Nephron (organoid): ENCODE data around the gene UBR4.
"Not testable (repeated sequence)": the region's sequence is repeated elsewhere in the genome, so short reads cannot be mapped to it uniquely, and the experiment has no call there.

Experiments used
- H3K27ac Mint-ChIP-seq, 3 experiments: 2 replicates each; pipeline ENCODE4 v1.8.0; 2020; ENCODE audit warnings: mixed read lengths in 3 of 3, mild to moderate bottlenecking in 2 of 3, moderate library complexity in 1 of 3
- H3K27me3 Mint-ChIP-seq: 2 replicates; pipeline ENCODE4 v1.8.0; 2021; ENCODE audit warnings: low read depth, mild to moderate bottlenecking, moderate library complexity, mixed read lengths
- H3K36me3 Mint-ChIP-seq: 2 replicates; pipeline ENCODE4 v1.8.0; 2020; ENCODE audit warnings: low read depth, mixed read lengths
- H3K4me1 Mint-ChIP-seq: 2 replicates; pipeline ENCODE4 v1.8.0; 2020; ENCODE audit warnings: mixed read lengths
- H3K4me3 Mint-ChIP-seq, 3 experiments: 2 replicates each; pipeline ENCODE4 v1.8.0; 2020; ENCODE audit warnings: mild to moderate bottlenecking in 3 of 3, mixed read lengths in 3 of 3, moderate library complexity in 2 of 3
- H3K9me3 Mint-ChIP-seq: 2 replicates; pipeline ENCODE4 v1.8.0; 2020; ENCODE audit warnings: mixed read lengths
- TF ChIP-seq, protein P1 (sequence below), 3 experiments: fragments of 200-600 bp; sonication (generic); IDR thresholded peaks; one replicate each; pipeline ENCODE4 v1.5.0; 2021; ENCODE audit warnings: antibody characterized with exemption in 3 of 3; ENCODE audit not compliant: unreplicated experiment in 3 of 3

Gene UBR4

DNA sequence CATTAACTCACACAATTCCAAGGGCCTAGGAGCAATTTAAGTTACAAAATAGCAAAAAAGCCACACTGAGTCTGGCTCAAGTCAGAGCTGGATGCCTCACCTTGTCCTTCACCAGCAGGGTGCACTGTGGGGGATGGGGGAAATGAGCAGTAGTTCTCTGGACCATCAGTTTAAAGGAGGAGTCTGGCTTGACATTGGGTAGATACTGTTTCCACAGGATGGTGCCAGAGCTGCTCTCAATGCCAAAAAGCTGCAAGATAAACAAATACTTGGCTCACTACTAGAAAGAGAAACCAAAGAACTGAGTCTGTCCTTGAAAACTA is 22.4 kb upstream of the UBR4 start:
- no peaks in the 10 kb centered on the region for H3K4me1 Mint-ChIP-seq
- no peaks in the 10 kb centered on the region for H3K27me3 Mint-ChIP-seq
- peaks cover 52% of the 10 kb centered on the region for H3K36me3 Mint-ChIP-seq
- H3K9me3 Mint-ChIP-seq: no peaks in the 10 kb centered on the region
- H3K27ac Mint-ChIP-seq: peak overlapping the region in 1 of 3 experiments; percentile 67
- TF ChIP-seq, protein P1, sequence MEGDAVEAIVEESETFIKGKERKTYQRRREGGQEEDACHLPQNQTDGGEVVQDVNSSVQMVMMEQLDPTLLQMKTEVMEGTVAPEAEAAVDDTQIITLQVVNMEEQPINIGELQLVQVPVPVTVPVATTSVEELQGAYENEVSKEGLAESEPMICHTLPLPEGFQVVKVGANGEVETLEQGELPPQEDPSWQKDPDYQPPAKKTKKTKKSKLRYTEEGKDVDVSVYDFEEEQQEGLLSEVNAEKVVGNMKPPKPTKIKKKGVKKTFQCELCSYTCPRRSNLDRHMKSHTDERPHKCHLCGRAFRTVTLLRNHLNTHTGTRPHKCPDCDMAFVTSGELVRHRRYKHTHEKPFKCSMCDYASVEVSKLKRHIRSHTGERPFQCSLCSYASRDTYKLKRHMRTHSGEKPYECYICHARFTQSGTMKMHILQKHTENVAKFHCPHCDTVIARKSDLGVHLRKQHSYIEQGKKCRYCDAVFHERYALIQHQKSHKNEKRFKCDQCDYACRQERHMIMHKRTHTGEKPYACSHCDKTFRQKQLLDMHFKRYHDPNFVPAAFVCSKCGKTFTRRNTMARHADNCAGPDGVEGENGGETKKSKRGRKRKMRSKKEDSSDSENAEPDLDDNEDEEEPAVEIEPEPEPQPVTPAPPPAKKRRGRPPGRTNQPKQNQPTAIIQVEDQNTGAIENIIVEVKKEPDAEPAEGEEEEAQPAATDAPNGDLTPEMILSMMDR (IDR thresholded peaks at IDR 0.05; ENCODE audit: unreplicated experiment in 3 of 3): no peak
- H3K4me3 Mint-ChIP-seq: no peak overlapping the region

DNA sequence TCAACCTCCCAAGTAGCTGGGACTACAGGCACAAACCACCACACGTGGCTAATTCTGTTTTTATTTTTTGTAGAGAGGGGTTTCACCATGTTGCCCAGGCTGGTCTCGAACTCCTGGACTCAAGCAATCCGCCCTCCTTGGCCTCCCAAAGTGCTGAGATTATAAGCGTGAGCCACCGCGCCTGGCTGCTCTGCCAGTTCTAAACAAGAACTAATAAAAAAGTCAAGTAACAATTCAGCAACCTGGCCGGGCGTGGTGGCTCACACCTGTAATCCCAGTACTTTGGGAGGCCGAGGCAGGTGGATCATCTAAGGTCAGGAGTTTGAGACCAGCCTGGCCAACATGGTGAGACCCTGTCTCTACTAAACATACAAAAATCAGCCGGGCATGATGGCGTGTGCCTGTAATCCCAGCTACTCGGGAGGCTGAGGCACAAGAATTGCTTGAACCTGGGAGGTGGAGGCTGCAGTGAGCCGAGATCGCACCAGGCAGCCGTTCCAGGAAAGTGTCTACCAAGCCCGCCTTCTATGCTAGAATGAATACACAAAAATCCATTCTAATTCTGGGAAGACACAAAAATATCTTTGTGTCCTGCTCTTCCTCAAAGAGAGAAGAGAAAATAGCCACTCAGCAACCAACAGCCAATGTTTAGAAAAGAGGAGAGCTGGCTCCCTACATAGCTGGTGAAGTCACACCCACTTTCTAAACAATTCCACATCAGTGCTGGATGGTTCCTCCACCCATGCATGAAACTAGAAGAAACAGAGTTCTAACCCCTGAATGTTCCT is 21.9 kb upstream of the UBR4 start:
- H3K9me3 Mint-ChIP-seq, H3K4me3 Mint-ChIP-seq, H3K4me1 Mint-ChIP-seq, H3K27me3 Mint-ChIP-seq: not testable (repeated sequence)
- Mint-ChIP-seq H3K27ac (peak overlapping the region in 1 of 3 experiments; percentile 67), H3K36me3 (peaks cover 55% of the 10 kb centered on the region)

DNA sequence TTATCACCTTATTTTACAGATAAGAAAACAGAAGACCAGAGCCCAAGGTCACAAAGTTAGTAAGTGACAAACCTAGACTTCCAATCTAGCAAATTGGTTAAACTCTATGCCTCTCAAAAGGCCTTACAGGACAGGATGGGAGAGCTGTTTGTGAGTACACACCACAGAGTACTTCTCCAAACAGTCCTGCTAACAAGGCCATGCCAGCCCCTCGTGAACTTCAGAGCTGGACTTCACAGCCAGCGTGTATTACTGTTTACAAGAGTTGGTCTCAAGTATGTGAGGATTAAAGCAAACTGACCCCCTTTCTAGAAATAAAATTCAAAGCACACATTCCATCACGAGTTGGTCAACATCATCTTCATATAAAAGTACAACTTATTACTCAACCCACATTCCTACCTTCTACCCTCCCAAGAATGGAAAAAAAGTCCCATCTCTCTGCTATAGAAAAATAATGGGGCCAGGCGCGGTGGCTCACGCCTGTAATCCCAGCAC is 19.8 kb upstream of the UBR4 start:
- Mint-ChIP-seq H3K27me3 (no peaks in the 10 kb centered on the region), H3K9me3 (no peaks in the 10 kb centered on the region), H3K36me3 (peaks cover 67% of the 10 kb centered on the region), H3K27ac (no peak overlapping the region), H3K4me1 (no peaks in the 10 kb centered on the region), H3K4me3 (no peak overlapping the region)
- TF ChIP-seq, protein P1 (IDR thresholded peaks at IDR 0.05; ENCODE audit: unreplicated experiment in 3 of 3): no peak

DNA sequence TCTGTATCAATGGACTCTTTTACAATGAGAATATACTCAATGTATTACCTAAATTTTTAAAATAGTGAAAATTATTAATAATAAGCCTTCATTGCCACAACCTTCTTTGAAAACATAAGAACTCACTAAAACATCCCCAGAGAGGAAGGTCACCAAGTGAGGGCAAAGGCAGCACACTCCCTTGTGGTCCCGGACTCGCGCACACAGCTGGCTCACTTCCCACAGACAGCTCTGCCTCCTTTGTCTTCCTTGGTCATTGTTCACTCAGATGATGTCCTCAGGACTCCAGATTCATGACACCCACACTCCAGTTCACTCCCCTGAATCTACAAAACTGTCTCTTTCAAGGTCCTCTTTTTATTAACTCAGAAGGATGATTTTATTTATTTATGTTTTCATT is 19.2 kb upstream of the UBR4 start:
- Mint-ChIP-seq H3K4me3 (no peak overlapping the region), H3K4me1 (no peaks in the 10 kb centered on the region), H3K36me3 (peaks cover 73% of the 10 kb centered on the region), H3K27me3 (no peaks in the 10 kb centered on the region), H3K9me3 (no peaks in the 10 kb centered on the region), H3K27ac (no peak overlapping the region)
- TF ChIP-seq, protein P1 (IDR thresholded peaks at IDR 0.05; ENCODE audit: unreplicated experiment in 3 of 3): no peak

DNA sequence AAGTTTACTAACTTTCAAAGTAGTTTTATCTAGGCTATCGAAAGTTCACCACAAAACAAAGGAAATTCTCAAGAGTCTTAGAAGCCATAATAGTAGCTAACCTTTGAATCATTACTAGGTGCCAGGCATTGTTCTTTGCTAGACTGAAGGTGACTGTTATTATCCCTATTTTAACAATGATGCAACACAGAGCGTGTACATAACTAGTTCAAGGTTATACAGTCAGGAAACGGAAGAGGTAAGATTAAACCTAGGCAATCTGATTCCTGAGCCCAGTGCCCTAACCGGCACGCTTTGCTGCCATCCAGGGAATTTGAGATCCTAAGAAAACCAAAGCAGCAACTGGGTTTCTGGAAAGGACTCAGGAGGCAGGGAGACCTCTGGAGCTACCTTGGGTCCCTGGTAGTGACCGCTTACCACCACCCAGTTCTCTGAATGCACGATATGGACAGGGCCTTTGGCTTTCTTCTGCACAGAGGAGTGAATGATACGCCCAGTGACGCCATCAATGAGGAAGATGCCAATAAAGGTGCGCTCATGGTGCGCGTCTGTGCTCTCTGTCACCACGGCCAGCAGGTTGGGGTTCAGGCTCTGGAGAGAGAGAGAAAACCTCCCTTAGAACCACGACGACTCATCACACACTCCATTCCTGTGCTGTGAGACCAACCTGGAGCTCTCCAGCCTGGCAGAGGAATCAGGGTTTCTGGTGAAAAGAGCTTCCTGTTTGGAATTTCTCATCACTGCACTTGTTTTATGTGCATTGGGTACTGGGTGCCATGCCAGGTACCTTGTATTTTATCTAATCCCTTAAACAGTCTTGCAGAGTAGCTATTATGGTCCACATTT is 13.1 kb upstream of the UBR4 start:
- Mint-ChIP-seq H3K27ac (no peak overlapping the region), H3K27me3 (no peaks in the 10 kb centered on the region), H3K36me3 (peaks cover 80% of the 10 kb centered on the region), H3K4me3 (no peak overlapping the region), H3K4me1 (peaks cover 22% of the 10 kb centered on the region), H3K9me3 (no peaks in the 10 kb centered on the region)
- TF ChIP-seq, protein P1 (IDR thresholded peaks at IDR 0.05; ENCODE audit: unreplicated experiment in 3 of 3): no peak

DNA sequence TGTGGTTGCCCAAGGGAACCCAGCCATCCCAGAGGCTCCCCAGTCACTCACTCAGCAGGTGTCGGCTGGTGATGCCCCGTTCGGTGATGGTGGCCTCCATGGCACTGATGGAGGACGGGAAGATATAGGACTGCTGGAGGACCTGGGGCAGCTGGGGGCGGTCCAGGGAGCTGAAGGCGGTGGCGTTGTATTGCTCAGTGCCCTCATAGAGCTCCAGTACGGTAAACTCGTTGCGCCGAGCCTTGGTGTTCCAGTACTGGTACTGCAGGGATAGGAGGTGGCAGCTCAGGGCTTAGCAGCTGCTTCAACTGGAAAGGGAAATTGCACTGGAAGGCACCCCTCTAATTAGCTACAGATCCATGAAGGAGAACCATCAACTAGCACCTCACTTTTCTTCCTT is 12.5 kb upstream of the UBR4 start:
- Mint-ChIP-seq H3K9me3 (no peaks in the 10 kb centered on the region), H3K27me3 (no peaks in the 10 kb centered on the region), H3K27ac (no peak overlapping the region), H3K4me3 (no peak overlapping the region), H3K4me1 (peaks cover 22% of the 10 kb centered on the region), H3K36me3 (peaks cover 80% of the 10 kb centered on the region)
- TF ChIP-seq, protein P1 (IDR thresholded peaks at IDR 0.05; ENCODE audit: unreplicated experiment in 3 of 3): no peak
